OCI-M1 (cell line): Measurements from ENCODE around the gene TNIK.
A peak's percentile ranks its signal among the peaks of the same experiment; 100 is the strongest.
"Not testable (repeated sequence)": the region's sequence is repeated elsewhere in the genome, so short reads cannot be mapped to it uniquely, and the experiment has no call there.

Experiments used
- DNase-seq: peaks from one replicate; lab custom pipeline; 2025; lab: John Stamatoyannopoulos, UW

TNIK gene

DNA sequence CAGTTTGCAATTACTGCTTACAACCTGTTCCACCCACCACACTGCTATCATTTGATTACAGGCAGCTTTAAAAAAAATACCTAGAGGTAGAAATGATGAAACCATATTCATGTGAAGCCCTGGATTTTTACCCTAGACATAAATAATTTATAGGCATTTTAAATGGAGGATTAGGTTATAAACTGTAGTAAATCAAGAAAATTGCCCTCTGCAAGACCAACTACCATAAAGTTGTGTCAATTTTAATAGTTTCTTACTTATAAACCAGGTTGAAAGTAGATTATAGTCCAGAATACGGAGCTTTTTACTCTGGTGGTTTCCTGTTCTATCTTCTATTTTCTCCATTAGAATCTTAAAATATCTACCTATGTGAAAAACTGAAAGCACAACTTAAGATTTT, 13.9 kb downstream of the TNIK start:
- DNase-seq, result no peak

DNA sequence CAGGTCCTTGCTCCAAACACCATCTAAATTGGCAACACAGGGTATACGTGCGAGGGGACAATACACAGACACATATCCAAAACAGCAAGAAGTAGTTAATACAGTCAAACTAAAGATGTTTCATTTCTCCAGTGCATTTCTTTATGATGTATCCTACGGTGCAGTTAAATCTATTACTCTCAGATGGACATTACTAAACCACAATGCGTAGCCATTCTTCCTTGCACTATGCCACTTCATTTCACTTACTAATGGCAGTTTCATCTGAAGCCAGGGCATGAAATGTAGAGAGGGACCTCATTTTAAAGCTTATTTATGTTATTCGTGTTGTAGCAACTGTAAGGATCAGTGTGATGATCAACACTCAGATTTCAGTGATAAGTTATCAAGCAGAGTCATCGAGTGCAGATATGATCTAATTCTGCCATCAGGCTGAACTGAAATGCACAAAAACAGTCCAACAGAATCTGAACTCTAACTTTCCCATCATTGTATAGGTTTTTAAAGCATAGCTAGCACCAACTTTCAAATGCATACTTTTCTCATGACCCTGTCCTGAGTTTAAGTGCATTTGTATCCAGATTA, 14.5 kb downstream of the TNIK start:
- no peak for DNase-seq

DNA sequence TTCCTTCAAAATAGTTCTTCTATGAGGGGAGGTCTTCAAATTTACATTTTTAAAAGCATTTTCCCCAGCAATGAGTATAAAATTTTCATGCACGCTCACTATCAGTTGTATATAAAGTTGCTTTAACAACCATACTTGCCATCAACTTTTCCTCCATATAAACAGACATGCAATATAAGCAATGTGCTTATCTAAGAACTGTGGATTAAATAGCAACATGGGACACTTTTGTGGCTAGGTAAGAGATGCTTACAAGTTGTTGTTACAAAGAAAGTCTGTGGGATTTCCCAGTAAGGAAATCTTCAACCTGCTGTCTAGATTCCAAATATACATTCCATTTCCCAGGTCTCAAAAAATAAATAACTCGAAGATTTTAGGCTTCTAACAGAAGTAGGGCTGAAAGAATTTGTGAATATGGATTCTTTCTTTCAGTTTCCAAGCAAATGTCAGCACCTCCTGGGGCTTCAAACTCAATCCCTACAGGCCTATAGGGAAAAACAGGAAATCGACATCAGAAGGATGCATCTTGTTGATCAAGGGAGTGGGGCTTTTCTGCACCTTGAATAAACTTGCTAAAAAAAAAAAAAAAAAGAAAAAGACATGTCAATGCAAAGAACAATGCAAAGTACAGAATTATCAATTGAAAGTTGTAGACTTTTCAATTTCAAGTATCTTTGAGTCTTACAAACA, 16.1 kb downstream of the TNIK start:
- peak; percentile 65 for DNase-seq

DNA sequence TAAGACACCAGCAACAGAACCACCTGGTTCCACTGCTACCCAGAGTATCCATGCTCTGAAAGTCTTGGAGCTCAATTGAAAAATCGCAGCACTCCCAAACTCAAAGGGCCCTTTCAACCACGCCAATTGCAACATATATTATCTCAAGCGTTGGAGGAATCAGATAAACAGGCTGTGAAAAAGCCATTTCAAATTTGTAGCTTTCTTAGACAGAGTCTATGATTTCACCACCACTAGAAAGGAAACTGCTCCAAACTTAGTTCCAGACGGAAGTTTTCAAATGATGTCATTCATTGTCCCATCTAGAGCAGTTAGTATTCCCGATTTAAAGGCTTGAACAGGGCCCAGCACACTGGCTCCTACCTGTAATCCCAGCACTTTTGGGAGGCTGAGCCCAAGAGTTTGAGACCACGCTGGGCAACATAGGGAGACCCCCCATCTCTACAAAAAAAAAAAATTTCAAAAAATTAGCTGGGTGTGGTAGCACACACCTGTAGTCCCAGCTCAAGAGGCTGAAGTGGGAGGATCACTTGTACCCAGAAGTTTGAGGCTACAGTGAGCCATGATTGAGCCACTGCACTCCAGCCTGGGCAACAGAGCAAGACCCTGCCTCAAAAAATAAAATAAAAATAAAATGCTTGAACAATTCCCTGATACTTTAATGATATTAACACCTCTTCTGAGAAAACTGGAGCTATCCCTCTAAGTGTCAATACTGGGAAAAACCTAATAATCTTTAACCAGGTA, 16.8 kb downstream of the TNIK start:
- DNase-seq, result peak; percentile 19

DNA sequence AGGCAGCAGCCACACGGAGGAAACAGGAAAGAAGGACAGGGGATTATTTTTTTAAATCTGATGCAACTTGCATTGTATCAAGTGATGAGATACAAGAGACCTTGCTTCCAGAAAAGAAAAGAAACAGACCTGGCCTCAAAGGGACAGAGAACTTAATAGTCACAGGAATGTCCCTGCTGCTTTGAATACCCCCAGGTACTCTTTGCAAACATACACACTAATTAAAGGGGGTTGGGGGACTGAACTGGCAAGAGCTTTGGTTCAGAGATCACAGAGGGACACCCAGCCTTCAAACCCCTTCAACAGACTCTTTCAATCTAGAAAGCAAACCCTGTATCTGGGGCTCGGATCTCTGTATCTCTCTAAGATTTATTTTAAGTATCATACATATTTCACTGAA, 18.0 kb downstream of the TNIK start:
- no peak for DNase-seq

DNA sequence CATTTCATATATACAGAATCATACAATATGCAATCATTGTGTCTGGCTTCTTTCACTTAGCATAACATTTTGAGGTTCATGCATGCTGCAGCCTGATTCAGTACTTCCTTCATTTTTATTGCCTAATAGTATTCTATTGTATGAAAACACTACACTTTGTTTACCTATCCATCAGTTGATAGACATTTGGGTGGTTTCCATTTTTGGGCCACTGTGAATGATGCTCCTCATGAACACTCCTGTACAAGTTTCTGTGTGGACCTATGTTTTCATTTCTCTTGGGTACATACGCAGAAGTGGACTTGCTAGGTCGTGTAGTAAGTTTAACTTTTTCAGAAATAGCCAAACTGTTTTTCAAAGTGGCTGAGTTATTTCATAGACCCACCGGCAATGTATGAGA, 18.8 kb downstream of the TNIK start:
- no peak for DNase-seq

DNA sequence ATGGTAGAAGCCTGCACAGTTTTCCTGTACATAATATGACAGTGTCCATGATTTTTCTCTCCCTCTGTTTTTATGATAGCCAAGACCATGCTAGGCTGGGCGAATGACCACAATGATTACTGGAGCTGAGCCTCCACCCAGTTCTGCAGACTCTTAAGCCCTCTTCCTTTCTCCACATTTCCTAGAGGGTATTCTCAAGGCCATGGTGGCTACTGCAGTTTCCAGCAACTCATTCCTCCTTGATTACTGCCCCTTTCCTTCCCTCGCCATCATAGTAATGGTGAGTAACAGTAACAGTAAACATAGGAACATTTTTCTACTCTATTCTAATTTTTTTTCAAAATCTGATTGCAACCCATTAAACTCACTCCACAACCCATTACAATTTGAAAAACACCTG, 20.2 kb downstream of the TNIK start:
- DNase-seq, result no peak

DNA sequence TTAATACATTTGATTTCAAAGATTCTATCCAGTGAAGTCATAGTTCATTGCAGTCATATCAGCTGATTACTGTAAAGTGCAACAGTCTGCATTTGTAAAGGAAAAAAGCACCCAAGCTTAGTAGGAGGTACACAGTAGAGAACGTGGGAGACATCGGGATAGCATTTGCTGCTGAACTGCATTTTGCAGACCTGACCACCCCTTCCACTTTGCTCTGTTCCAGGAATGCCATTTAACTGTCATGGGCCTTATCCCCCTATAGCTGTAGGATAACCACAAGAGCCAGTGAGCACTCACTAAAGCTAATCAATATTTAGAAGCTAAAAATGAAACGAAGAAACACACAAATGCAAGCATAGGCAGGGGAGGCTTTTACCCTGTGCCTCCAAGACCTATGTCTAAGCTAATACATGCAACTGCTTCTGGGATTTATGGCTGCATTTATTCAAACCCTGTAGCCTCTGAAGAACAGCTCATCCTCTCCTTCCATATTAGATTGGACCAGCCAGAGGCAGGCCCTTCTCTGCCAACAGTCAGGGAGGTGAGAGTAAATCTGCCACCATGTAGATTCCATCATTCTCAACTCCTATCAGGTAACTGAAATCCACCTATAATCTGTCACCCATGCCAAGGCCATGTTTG, 23.0 kb downstream of the TNIK start:
- DNase-seq, result no peak

DNA sequence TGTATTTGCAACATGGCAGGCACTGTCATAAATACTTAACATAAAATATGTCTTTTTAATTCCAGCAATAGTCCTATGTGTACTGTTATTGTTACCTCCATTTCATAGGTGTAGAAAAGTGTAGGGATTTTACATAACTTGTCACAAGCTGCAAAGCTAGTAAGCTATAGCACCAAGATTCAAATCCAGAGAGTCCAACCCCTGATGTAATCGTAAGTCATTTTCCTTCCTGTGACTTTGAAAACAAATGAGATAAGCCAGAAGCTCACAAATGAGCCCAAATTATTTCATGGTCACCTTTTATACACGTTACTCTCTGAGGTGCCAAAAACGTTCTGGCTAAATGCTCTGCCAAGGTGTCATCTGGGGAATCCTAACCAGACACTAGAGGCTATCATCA, 23.8 kb downstream of the TNIK start:
- peak; percentile 20 for DNase-seq

DNA sequence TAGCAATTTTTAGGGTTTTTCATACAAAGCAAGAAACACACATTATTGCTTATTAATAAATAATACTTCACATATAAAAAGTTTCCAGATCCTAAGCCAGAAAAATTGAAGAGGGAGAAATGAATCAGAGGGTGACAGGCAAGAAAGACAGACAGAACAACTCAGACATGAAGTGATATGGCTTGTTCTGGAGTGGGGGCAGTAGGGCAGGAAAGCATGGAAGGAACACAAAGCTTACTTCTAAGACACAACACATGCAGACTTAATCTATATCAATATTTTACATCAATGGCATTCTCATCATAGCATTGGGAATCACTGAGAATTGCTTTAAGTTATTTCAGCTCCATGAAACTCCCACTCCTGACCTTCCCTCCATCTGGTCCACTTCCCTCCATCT, 24.4 kb downstream of the TNIK start:
- no peak for DNase-seq

DNA sequence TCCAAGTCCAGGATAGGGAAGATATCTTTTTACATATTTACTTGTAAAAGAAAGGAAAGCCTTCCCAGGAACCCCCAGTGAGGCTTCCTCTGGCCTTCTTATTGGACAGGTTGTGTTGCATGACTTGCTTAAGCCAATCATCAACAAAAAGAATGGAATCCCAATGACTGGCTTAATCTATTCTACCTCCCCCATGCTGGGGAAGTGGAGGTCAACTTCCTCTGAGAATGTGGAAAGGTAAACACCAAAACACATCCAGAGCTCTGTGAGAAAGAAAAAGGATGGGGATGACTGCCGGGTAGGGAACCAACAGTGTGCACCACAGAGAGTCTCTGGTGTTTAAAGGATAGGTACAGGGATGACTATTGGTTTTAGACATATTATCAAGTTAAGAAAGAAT, 25.1 kb downstream of the TNIK start:
- DNase-seq, result no peak

DNA sequence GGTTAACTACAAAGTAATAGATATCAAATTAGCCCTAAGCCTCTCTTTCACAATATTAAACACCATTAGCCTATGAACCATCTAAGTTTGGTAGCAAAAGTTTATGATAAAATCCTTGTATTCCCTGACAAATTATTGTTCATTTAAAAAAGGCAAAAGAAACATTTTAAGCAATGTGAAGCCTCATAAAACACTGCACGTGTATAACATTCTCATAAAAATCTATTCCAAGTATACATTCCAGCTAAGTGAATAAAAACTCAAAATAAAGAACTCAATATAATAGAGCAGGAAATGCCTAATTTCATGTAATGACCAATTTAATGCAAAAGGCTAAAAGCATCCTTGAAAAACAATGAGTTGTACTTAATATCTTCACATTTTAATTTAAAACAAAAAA, 27.7 kb downstream of the TNIK start:
- DNase-seq, result no peak

DNA sequence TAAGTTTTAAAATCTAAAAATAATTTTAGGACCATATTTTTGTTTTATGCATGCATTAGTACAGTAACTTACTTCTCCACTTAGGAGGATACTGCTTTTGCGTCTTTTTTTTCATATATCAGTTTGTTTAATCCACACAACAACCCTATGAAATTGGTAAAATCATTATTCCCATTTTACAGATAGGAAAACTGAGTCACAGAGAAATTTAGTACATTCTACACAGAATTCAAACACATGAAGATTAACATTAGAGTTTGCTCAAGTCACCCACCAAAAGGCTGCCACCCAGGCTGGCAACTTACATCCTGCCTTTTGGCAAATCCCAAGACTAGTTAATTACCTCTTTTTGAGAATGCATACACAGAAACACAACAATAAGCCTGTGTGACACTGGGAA, 28.7 kb downstream of the TNIK start:
- DNase-seq, result no peak

DNA sequence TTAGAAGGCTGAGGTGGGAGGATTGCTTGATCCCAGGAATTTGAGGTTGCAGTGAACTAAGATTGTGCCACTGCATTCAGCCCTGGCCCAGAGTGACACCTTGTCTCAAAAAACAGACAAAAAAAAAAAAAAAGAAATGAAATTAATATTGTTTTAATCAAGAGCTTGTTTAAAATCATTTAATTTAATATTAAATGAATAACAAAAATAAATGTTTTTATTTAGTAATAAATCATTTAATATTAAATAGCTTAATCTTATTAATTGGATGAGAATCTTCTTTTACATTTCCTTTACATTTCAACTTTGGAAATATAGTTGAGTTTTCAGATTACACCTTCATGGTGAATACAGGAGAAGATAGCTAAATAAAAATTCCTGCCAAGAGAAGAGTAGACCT, 29.7 kb downstream of the TNIK start:
- DNase-seq, result no peak

DNA sequence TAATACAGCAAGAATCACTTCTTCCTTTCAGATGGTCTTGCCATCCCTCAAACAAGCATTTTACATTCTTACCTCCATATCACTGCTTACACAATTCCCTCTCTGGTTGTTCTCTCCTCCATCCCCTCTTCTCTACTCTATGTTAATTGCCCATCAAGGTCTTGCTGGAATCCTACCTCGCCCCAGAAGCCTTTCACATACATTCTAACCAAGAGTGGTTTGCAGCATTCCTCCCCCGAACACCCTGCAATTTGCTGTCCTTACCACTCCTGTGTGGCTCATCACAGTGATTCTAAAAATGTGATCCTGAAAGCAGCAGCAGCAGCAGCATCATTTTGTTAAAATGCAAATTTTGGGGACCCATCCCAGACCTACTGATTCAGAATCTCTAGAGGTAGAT, 30.6 kb downstream of the TNIK start:
- no peak for DNase-seq

DNA sequence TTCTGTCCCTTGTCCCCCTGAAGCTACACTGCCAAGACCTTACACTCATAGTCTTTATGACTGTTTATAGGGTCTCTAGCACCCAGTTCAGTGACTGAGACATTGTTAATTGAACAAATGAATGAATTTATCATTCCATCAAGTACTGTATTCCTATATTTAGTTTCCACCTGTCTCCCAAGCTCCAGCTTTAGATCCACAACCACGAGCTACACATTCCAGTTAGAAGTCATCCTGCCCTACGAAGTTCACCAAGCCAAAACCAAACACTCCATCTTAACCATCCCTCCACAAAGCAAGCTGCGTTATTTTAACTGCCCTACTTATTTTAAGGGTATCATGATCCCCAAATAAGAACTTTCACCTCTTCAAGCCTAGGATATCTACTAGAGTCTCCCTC, 31.3 kb downstream of the TNIK start:
- no peak for DNase-seq

DNA sequence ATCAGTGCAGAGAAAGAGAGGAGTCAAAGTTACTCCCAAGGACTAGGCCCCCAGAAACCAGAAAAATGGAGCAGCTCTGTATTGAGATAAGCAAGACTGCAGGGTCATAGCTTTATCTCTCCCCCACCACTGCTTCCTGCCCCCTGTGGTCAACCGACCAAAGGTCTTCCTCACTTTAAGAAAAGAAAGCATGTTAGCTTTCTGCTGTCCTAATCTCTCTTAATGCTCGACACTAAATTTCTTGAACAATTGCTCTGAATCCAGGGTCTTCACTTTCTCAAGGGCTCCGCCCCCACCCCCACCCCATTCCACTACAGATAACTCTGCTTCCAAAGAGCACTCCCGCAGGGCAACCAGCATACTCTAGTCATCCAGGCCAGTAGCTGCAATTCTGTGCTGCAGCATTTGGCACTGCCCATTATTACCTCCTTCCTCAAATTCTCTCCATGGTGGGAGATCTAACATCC, 31.9 kb downstream of the TNIK start:
- DNase-seq, result peak; percentile 85

DNA sequence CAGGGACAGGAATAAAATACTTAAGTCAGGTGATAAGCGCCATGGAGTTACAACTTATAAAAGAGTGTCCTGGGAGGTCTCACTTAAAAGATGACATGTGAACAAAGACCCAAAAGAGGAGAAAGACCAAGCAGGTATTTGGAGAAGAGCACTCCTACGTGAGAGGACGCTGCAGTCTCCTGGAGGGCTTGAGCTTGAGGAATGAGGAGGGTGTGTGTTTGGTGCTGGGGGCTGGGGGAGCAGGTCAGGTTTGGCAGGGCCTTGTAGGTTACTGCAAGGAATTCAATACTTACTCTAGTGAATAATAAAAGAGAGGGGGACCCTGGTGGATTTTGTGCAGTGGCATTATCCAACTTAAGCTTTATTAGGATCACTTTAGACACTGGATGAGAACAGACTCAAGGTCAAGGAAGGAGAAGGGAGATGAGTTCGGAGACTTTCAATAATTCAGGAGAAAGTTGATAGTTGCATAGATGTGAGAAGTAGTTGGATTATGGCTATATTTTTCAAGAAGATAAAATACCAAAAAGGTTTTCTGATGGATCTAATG, 32.4 kb downstream of the TNIK start:
- DNase-seq, result no peak

DNA sequence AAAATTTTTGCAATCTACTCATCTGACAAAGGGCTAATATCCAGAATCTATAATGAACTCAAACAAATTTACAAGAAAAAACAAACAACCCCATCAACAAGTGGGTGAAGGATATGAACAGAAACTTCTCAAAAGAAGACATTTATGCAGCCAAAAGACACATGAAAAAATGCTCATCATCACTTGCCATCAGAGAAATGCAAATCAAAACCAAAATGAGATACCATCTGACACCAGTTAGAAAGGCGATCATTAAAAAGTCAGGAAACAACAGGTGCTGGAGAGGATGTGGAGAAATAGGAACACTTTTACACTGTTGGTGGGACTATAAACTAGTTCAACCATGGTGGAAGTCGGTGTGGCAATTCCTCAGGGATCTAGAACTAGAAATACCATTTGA, 36.1 kb downstream of the TNIK start:
- not testable (repeated sequence) for DNase-seq

DNA sequence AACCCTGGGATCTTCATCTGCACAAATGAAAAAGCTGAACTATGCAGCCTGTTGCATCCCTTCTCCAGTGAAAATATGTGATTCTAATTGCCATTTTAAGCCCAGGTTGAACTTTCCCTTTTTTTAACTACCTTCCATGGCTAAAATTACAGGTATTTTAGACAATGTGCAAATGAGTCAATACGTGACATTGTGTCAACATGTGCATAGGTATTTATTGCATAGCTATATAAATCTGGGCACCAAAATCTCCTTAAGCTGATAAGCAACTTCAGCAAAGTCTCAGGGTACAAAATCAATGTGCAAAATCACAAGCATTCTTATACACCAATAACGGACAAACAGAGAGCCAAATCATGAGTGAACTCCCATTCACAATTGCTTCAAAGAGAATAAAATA, 37.4 kb downstream of the TNIK start:
- not testable (repeated sequence) for DNase-seq

DNA sequence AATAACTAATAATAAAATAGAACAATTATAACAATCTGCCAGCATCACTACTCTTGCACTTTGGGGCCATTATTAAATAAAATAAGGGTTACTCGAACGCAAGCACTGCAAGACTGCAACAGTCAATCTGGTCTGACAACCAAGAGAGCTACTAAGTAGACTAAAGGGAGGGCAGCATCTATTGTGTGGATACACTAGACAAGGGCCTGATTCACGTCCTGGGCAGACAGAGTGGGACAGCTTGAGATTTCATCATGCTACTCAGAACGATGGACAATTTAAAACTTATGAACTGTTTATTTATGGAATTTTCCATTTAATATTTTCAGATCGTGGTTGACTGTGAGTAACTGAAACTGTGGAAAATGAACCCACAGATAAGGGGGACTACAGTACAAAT, 39.5 kb downstream of the TNIK start:
- DNase-seq, result no peak

DNA sequence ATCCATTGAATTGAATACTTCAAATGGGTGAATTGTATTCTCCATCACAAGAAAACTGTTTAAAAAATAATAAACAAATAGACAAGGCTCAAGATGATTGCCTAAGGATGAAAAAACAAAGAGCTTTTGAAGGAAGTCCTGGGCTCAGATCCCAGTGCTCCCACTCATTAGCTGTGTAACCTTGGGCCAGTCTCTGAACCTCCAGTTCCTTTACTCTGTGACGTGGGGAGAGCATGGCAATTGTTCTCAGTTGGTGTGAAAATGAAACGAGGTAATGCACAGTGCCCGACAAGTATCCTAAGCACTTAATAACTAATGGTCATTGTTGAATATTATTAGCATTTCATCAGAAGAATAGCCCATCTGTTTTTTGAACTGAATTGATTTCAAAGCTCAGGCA, 40.7 kb downstream of the TNIK start:
- DNase-seq, result no peak

DNA sequence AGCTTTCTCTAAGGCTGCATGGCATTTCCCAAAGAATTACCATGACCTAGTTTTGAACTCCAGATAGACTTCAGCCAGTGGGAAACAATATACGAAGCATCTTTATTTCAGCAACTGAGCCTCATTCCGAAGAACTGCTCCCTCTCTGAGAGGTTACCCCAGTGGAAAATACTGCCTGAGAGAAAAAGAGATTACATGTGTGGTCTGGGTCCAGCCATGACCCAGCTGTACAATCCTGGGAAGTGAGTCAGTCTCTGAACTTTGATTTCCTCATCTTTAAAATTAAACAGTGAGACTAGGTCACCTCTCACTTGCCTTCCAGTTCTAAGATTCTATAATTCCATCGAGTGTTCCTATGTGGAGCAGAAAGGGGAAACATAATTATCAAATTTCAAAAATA, 42.4 kb downstream of the TNIK start:
- DNase-seq, result no peak
